ENCODE measurements around the gene EIF2S2. TPM values are rescaled to one million over a fixed set of nuclear protein-coding genes. Genes with fewer than 3 reads are reported as not detected.

The EIF2S2 gene
- total RNA-seq, 1 donor from 2014 or later = 49.0 TPM

GRCh38 chr20:34108616-34109174 lies 3.3 kb downstream of the EIF2S2 start:
- H3K27me3 Mint-ChIP-seq (ENCODE audit: unreplicated experiment) = peaks cover 9% of the 10 kb centered on the region
- DNase-seq = no peak
- TF ChIP-seq, protein P1, sequence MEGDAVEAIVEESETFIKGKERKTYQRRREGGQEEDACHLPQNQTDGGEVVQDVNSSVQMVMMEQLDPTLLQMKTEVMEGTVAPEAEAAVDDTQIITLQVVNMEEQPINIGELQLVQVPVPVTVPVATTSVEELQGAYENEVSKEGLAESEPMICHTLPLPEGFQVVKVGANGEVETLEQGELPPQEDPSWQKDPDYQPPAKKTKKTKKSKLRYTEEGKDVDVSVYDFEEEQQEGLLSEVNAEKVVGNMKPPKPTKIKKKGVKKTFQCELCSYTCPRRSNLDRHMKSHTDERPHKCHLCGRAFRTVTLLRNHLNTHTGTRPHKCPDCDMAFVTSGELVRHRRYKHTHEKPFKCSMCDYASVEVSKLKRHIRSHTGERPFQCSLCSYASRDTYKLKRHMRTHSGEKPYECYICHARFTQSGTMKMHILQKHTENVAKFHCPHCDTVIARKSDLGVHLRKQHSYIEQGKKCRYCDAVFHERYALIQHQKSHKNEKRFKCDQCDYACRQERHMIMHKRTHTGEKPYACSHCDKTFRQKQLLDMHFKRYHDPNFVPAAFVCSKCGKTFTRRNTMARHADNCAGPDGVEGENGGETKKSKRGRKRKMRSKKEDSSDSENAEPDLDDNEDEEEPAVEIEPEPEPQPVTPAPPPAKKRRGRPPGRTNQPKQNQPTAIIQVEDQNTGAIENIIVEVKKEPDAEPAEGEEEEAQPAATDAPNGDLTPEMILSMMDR (IDR thresholded peaks at IDR 0.05; ENCODE audit: partially characterized antibody, unreplicated experiment) = no peak
- peak overlapping the region; percentile 7 for H3K4me3 Mint-ChIP-seq (ENCODE audit: unreplicated experiment)
- H3K27ac Mint-ChIP-seq (ENCODE audit: unreplicated experiment) = no peak overlapping the region
- H3K4me1 Mint-ChIP-seq (ENCODE audit: low read depth, unreplicated experiment) = peaks cover 14% of the 10 kb centered on the region
- peaks cover 9% of the 10 kb centered on the region for H3K9me3 Mint-ChIP-seq (ENCODE audit: unreplicated experiment)
- H3K36me3 Mint-ChIP-seq (ENCODE audit: unreplicated experiment) = no peaks in the 10 kb centered on the region

- no peak for DNase-seq
- TF ChIP-seq, protein P1 (IDR thresholded peaks at IDR 0.05; ENCODE audit: partially characterized antibody, unreplicated experiment) = no peak
- no peaks in the 10 kb centered on the region for H3K27me3 Mint-ChIP-seq (ENCODE audit: unreplicated experiment)
- H3K9me3 Mint-ChIP-seq (ENCODE audit: unreplicated experiment) = peaks cover 5% of the 10 kb centered on the region
- no peak overlapping the region for H3K4me3 Mint-ChIP-seq (ENCODE audit: unreplicated experiment)
- H3K36me3 Mint-ChIP-seq (ENCODE audit: unreplicated experiment) = no peaks in the 10 kb centered on the region
- no peak overlapping the region for H3K27ac Mint-ChIP-seq (ENCODE audit: unreplicated experiment)
- peaks cover 12% of the 10 kb centered on the region for H3K4me1 Mint-ChIP-seq (ENCODE audit: low read depth, unreplicated experiment)
Measured at GRCh38 chr20:34105978-34106675, 5.9 kb downstream of the EIF2S2 start.

- H3K9me3 Mint-ChIP-seq (ENCODE audit: unreplicated experiment) = no peaks in the 10 kb centered on the region
- H3K4me1 Mint-ChIP-seq (ENCODE audit: low read depth, unreplicated experiment) = peaks cover 2% of the 10 kb centered on the region
- no peak for DNase-seq
- H3K27me3 Mint-ChIP-seq (ENCODE audit: unreplicated experiment) = no peaks in the 10 kb centered on the region
- no peak overlapping the region for H3K4me3 Mint-ChIP-seq (ENCODE audit: unreplicated experiment)
- H3K27ac Mint-ChIP-seq (ENCODE audit: unreplicated experiment) = no peak overlapping the region
- no peaks in the 10 kb centered on the region for H3K36me3 Mint-ChIP-seq (ENCODE audit: unreplicated experiment)
- TF ChIP-seq, protein P1 (IDR thresholded peaks at IDR 0.05; ENCODE audit: partially characterized antibody, unreplicated experiment) = no peak
Measured at GRCh38 chr20:34104059-34104458, 8.0 kb downstream of the EIF2S2 start.

- Mint-ChIP-seq H3K9me3 (ENCODE audit: unreplicated experiment) (no peaks in the 10 kb centered on the region), H3K27ac (ENCODE audit: unreplicated experiment) (no peak overlapping the region), H3K36me3 (ENCODE audit: unreplicated experiment) (no peaks in the 10 kb centered on the region), H3K4me3 (ENCODE audit: unreplicated experiment) (no peak overlapping the region), H3K27me3 (ENCODE audit: unreplicated experiment) (no peaks in the 10 kb centered on the region), H3K4me1 (ENCODE audit: low read depth, unreplicated experiment) (peaks cover 2% of the 10 kb centered on the region)
- DNase-seq = no peak
- TF ChIP-seq, protein P1 (IDR thresholded peaks at IDR 0.05; ENCODE audit: partially characterized antibody, unreplicated experiment) = no peak
Measured at GRCh38 chr20:34102342-34102741, 9.7 kb downstream of the EIF2S2 start.

GRCh38 chr20:34100576-34100975 lies 11.5 kb downstream of the EIF2S2 start:
- H3K27ac Mint-ChIP-seq (ENCODE audit: unreplicated experiment) = no peak overlapping the region

More at GRCh38 chr20:34100576-34100975, 11.5 kb downstream of the EIF2S2 start:
- no peaks in the 10 kb centered on the region for H3K9me3 Mint-ChIP-seq (ENCODE audit: unreplicated experiment)
- peaks cover 3% of the 10 kb centered on the region for H3K27me3 Mint-ChIP-seq (ENCODE audit: unreplicated experiment)
- no peak for DNase-seq
- peaks cover 2% of the 10 kb centered on the region for H3K4me1 Mint-ChIP-seq (ENCODE audit: low read depth, unreplicated experiment)
- TF ChIP-seq, protein P1 (IDR thresholded peaks at IDR 0.05; ENCODE audit: partially characterized antibody, unreplicated experiment) = no peak
- no peaks in the 10 kb centered on the region for H3K36me3 Mint-ChIP-seq (ENCODE audit: unreplicated experiment)
- no peak overlapping the region for H3K4me3 Mint-ChIP-seq (ENCODE audit: unreplicated experiment)
